NOMO-1 treated with dmso at 0.1 percent for 144 hours (cell line): Measurements from ENCODE around the gene DDR1.

Experiments used
- DNase-seq: peaks from one replicate; lab custom pipeline; 2025; ENCODE audit not compliant: unreplicated experiment; lab: John Stamatoyannopoulos, UW

The DDR1 gene

DNA sequence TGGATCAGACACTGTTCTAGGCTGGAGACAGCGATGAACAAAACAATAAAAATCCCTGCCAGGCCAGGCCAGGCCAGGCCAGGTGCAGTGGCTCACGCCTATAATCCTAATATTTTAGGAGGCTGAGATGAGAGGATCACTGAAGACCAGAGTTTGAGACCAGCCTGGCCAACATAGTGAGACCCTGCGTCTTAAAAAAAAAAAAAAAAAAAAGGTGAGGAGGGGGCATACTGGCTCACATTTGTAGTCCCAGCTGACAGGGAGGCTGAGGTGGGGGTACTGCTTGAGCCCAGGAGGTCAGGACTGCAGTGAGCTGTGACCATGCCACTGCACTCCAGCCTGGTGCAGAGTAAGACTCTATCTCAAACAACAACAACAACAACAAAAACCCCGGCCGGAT lies 61.0 kb downstream of the DDR1 start:
- no peak for DNase-seq

DNA sequence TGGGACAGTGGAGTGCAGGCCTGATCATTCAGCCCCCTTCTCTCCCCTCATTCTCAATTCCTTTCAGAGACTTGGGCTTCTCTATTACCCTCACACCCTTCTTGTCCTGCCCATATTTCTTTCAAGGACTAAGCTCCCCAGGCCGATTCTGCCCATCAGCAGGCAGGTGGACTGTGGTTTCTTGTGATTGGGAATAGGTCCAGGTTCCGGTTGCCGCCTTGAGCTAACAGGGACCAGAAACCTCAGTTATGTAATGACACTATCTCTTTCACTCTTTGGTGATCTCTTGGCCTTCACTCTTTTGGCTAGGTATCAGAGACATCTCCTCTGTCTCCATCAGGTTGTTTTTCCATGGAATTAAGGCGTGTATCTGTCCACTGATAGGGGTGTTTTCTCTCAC lies 62.9 kb downstream of the DDR1 start:
- no peak for DNase-seq

DNA sequence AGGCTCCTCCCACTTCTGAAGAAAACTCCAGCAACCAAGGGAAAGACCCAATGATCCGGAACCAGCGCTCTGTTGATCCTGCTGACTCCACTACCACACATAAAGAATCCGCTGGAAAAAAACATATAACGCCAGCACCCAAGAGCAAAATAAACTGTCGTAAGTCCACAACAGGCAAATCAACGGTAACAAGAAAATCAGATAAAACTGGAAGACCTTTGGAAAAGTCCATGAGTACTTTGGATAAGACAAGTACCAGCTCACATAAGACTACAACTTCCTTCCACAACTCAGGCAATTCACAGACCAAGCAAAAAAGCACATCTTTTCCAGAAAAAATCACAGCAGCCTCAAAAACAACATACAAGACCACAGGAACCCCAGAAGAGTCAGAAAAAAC lies 64.5 kb downstream of the DDR1 start:
- DNase-seq: no peak
